Gastroesophageal sphincter (tissue), 4 donors: ENCODE measurements around the gene EPC2. TPM values are rescaled to one million over a fixed set of nuclear protein-coding genes. Genes with fewer than 3 reads are reported as not detected.

Source experiments
- ATAC-seq: fragments of 150-250 bp; one replicate; pipeline ENCODE4 v1.9.1; 2016; ENCODE audit warnings: mild to moderate bottlenecking, moderate library complexity
- H3K27ac ChIP-seq, 4 donors: fragments of 200-600 bp; sonication (generic) in 3 of 4; 1 replicate in 3 of 4; 2 replicates in 1 of 4; pipeline ENCODE4 v1.5.1; 2016 to 2019
- H3K27me3 ChIP-seq: fragments of 200-600 bp; sonication (generic); one replicate; pipeline ENCODE4 v1.5.1; 2019
- H3K36me3 ChIP-seq, 2 donors: fragments of 200-600 bp; sonication (generic); one replicate each; pipeline ENCODE4 v1.5.1; 2019; ENCODE audit warnings: control low read depth in 1 of 2
- H3K4me1 ChIP-seq, 3 donors: fragments of 200-600 bp; sonication (generic); 1 replicate in 2 of 3; 2 replicates in 1 of 3; pipeline ENCODE4 v1.5.1; 2016 to 2019; ENCODE audit warnings: control low read depth in 2 of 3
- H3K4me3 ChIP-seq, 2 donors: fragments of 200-600 bp; sonication (generic); one replicate each; pipeline ENCODE4 v1.5.1; 2019; ENCODE audit warnings: mild to moderate bottlenecking in 1 of 2, moderate library complexity in 1 of 2
- H3K9me3 ChIP-seq, 3 donors: fragments of 200-600 bp; sonication (generic); one replicate each; pipeline ENCODE4 v1.5.1; 2017 to 2019; ENCODE audit warnings: control low read depth in 2 of 3
- EP300 ChIP-seq: sonication (generic); formaldehyde crosslinking; IDR thresholded peaks from one replicate; pipeline ENCODE4 v1.6.1; 2017; ENCODE audit warnings: antibody characterized with exemption, mild to moderate bottlenecking
- POLR2A ChIP-seq, 2 donors: fragments of 450-650 bp; IDR thresholded peaks; one replicate each; pipeline ENCODE4 v1.6.1; 2017; ENCODE audit warnings: antibody characterized with exemption in 2 of 2, mild to moderate bottlenecking in 2 of 2, moderate library complexity in 1 of 2
- POLR2AphosphoS5 ChIP-seq: sonication (generic); formaldehyde crosslinking; IDR thresholded peaks from one replicate; pipeline ENCODE4 v1.6.1; 2017; ENCODE audit warnings: antibody characterized with exemption
- whole genome bisulfite sequencing, 2 donors: methylation state at CpG; one replicate each; pipeline ENCODE4 v1.1.5; 2018; ENCODE audit warnings: low coverage in 1 of 2; 5-methylcytosine and 5-hydroxymethylcytosine counted together
- total RNA-seq, 4 donors: library from RNA; depleted of rRNA; stranded (reverse); fragments of >200 nt; gene quantifications; one replicate each; pipeline ENCODE4 v1.1.0, GENCODE V29; 2016
- TF ChIP-seq, protein P1 (sequence below), 4 experiments: fragments of 200-600 bp in 2 of 4; fragments of 450-650 bp in 2 of 4; sonication (generic) in 1 of 4; IDR thresholded peaks; one replicate each; pipeline ENCODE4 v1.5.1; 2017 to 2019; ENCODE audit warnings: antibody characterized with exemption in 4 of 4, mild to moderate bottlenecking in 2 of 4, moderate library complexity in 2 of 4

Gene EPC2
- total RNA-seq, 4 donors from 2014 or later: 25.4 to 38.4 (median 30.7) TPM

DNA sequence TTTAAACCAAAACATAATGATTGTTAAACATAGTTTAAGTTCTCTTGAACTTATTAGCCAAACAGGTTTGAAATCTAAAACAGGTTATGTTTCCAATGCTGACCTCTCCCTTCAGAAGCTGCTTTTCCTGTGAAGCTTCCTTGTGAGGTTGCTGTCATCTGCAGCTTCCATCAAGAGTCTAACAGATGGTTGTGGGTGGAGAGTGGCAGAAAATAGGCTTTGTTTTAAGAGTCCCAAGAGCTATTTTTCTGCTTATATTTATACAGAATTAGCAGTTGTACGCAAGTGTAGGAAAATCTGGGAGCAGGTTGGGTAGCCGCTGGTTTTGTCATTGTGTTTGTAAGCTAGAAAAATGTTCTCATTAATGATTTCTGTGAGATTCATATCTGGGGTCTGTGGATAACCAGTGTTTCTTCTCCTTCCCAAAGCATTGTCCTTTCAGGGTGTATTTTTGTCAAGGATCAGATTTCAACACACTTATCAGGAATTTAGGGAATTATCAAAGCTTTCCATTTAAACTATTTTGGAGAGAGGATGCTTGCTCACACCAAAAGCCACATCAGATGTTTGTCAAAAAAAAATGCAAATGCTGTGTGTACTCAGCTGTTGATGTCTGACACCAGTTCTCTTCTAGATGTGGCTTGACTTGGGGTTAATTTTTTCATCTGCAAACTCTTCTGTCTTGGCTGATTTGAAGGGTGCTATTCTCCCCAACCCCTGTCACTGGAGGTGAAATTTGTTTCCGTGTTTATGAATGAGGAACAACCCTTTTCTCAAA lies 152.4 kb downstream of the EPC2 start:
- whole genome bisulfite sequencing, 2 donors: 30 to 40% methylated on average over 2 of the region's 3 CpGs

DNA sequence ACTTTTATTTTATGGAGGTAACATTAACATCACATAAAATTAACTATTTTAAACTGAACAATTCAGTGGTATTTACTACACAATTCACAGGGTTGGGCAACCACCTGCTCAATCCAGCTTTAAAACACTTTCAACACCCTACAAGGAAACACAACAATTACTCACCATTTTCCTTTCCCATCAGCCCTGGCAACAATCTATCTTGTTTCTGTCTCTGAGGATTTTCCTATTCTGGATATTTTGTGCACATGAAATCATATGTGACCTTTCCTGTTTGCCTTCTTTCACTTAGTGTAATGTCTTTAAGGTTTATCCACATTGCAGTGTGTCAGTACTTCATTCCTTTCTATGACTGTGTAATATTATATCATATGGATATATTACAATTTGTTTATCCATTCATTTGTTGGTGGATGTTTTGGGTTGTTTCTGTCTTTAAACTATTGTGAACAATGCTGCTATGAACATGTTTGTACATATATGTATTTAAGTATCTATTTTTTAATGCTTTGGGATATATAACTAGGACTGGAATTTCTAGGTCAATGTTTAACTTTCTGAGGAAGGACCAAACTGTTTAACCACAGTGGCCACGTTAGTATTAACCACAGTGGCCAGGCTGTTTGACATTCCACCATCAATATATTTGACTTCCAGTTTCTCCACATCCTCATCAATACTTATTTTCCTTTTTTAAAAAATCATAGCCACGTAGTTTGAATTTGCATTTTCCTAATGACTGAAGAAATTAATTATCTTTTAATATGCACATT lies 158.1 kb downstream of the EPC2 start:
- no peak overlapping the region for H3K4me3 ChIP-seq
- H3K4me1 ChIP-seq: no peaks in the 10 kb centered on the region
- no peak for ATAC-seq
- H3K36me3 ChIP-seq: no peaks in the 10 kb centered on the region
- H3K9me3 ChIP-seq: peaks cover 0 to 6% (median 0%) of the 10 kb centered on the region in 3 donors
- H3K27me3 ChIP-seq: no peaks in the 10 kb centered on the region
- no peak overlapping the region for H3K27ac ChIP-seq
- TF ChIP-seq, protein P1, sequence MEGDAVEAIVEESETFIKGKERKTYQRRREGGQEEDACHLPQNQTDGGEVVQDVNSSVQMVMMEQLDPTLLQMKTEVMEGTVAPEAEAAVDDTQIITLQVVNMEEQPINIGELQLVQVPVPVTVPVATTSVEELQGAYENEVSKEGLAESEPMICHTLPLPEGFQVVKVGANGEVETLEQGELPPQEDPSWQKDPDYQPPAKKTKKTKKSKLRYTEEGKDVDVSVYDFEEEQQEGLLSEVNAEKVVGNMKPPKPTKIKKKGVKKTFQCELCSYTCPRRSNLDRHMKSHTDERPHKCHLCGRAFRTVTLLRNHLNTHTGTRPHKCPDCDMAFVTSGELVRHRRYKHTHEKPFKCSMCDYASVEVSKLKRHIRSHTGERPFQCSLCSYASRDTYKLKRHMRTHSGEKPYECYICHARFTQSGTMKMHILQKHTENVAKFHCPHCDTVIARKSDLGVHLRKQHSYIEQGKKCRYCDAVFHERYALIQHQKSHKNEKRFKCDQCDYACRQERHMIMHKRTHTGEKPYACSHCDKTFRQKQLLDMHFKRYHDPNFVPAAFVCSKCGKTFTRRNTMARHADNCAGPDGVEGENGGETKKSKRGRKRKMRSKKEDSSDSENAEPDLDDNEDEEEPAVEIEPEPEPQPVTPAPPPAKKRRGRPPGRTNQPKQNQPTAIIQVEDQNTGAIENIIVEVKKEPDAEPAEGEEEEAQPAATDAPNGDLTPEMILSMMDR (IDR thresholded peaks at IDR 0.05): no peak
- TF ChIP-seq POLR2A (IDR thresholded peaks at IDR 0.05) (no peak), POLR2AphosphoS5 (no peak), EP300 (no peak)
- 78 to 84% methylated on average over 2 of the region's 2 CpGs for WGBS, 2 donors

More for the DNA sequence above, 152.4 kb downstream of the EPC2 start:
- no peaks in the 10 kb centered on the region for H3K9me3 ChIP-seq
- no peaks in the 10 kb centered on the region for H3K36me3 ChIP-seq
- TF ChIP-seq EP300 (no peak), POLR2A (IDR thresholded peaks at IDR 0.05) (no peak), POLR2AphosphoS5 (no peak)
- TF ChIP-seq, protein P1 (IDR thresholded peaks at IDR 0.05): no peak
- H3K27ac ChIP-seq: no peak overlapping the region
- H3K27me3 ChIP-seq: no peaks in the 10 kb centered on the region
- H3K4me1 ChIP-seq: no peaks in the 10 kb centered on the region
- ATAC-seq: no peak
- H3K4me3 ChIP-seq: no peak overlapping the region

DNA sequence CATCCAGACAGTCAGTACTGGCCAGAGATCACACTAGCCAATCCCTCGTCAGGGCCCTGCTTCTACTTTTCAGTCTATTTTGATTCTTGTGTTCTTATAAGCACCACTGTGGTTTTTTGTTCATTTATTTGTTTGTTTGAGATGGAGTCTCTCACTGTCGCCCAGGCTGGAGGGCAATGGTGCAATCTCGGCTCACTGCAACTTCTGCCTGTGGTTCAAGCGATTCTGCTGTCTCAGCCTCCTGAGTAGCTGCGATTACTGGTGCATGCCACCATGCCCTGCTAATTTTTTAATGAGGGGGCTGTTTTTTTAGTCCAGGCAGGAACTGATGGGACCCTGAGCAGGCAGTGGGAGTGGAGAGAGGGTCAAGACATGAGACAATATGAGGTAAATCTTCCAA lies 165.5 kb downstream of the EPC2 start:
- TF ChIP-seq POLR2A (IDR thresholded peaks at IDR 0.05) (no peak), POLR2AphosphoS5 (no peak), EP300 (no peak)
- TF ChIP-seq, protein P1 (IDR thresholded peaks at IDR 0.05): no peak
- Histone ChIP-seq H3K4me3 (no peak overlapping the region), H3K27me3 (no peaks in the 10 kb centered on the region), H3K9me3 (peaks cover 0 to 6% (median 0%) of the 10 kb centered on the region in 3 donors), H3K27ac (no peak overlapping the region), H3K36me3 (no peaks in the 10 kb centered on the region), H3K4me1 (peaks cover 0 to 34% (median 0%) of the 10 kb centered on the region in 3 donors)
- 67 to 88% methylated on average over 2 to 4 of the region's 5 CpGs for WGBS, 2 donors
- no peak for ATAC-seq

DNA sequence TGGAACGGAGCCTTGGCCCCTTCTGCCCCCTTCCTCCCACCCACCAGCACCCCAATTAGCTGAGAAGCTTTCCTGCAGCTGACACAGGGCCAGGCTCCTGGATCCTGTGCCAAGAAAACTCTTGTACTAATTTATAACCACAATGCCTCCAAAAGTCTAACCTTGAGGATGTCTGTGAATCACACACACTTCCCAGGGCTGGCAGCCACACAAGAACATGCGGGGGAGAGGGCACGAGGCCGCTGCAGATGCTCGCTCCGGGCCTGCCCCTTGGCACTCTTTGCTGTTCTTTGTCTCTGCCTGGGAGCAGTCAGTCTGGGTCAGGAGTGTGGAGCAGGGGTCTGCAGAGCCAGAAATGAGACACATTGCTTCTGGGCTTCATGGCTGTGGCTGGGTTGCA lies 167.8 kb downstream of the EPC2 start:
- Histone ChIP-seq H3K27ac (peak overlapping the region in 1 of 4 donors; percentile 19), H3K4me1 (peaks cover 0 to 53% (median 0%) of the 10 kb centered on the region in 3 donors), H3K9me3 (no peaks in the 10 kb centered on the region), H3K4me3 (no peak overlapping the region), H3K36me3 (no peaks in the 10 kb centered on the region), H3K27me3 (no peaks in the 10 kb centered on the region)
- no peak for ATAC-seq
- 16% methylated on average over 3 of the region's 6 CpGs; no CpG with 5 or more reads in 1 of the 2 donors for WGBS, 2 donors
- no peak for TF ChIP-seq POLR2A (IDR thresholded peaks at IDR 0.05)
- no peak for TF ChIP-seq EP300
- TF ChIP-seq POLR2AphosphoS5: no peak
- TF ChIP-seq, protein P1 (IDR thresholded peaks at IDR 0.05): no peak
